HepG2 (cell line): Measurements from ENCODE around the gene CCNYL1. TPM values are rescaled to one million over a fixed set of nuclear protein-coding genes. Genes with fewer than 3 reads are reported as not detected.

ENCODE experiments used
- NR2F1 ChIP-seq, 2 experiments: fragments of 450-650 bp in 1 of 2; formaldehyde crosslinking in 1 of 2; IDR thresholded peaks; 2 replicates each; pipeline versions ENCODE4 v1.5.0 to v1.6.1; 2016 to 2020; ENCODE audit warnings: mild to moderate bottlenecking in 1 of 2, missing compliant biosample characterization in 1 of 2, missing genetic modification reagents in 1 of 2, moderate library complexity in 1 of 2
- SMAD9 ChIP-seq: sonication (generic); formaldehyde crosslinking; IDR thresholded peaks from 2 replicates; pipeline ENCODE4 v1.5.1; 2020; ENCODE audit warnings: mild to moderate bottlenecking, missing genetic modification reagents
- SRSF4 ChIP-seq: fragments of 200-400 bp; formaldehyde crosslinking; IDR thresholded peaks from one replicate; pipeline ENCODE4 v1.6.1; 2018; ENCODE audit warnings: mild to moderate bottlenecking, low read depth, low read length, moderate library complexity; ENCODE audit not compliant: poor library complexity, severe bottlenecking
- polyA plus RNA-seq, 8 experiments: library from polyadenylated mRNA; depleted of rRNA in 3 of 8; stranded (reverse) in 7 of 8; unstranded in 1 of 8; fragments of >200 nt; fragmentation: Illumina TruSeq in 4 of 8; extraction: Trizol in 4 of 8; gene quantifications; 2 replicates each; pipeline versions ENCODE4 v1.2.1 to v1.2.3, GENCODE V29; 2011 to 2016; ENCODE audit warnings: low read depth in 4 of 8, missing spikeins in 1 of 8, mixed read lengths in 1 of 8; ENCODE audit not compliant: insufficient read depth in 1 of 8
- total RNA-seq, 5 experiments: library from RNA; depleted of rRNA; stranded (reverse); fragments of >200 nt; fragmentation: Illumina TruSeq; extraction: Trizol; gene quantifications; 2 replicates each; pipeline ENCODE4 v1.2.3, GENCODE V29; 2016; ENCODE audit warnings: low read depth in 1 of 5
- TF ChIP-seq, protein P1 (sequence below): sonication (generic); formaldehyde crosslinking; conservative IDR thresholded peaks from 2 replicates; pipeline ENCODE4 v1.8.0; 2022; ENCODE audit warnings: mild to moderate bottlenecking, moderate library complexity, missing genetic modification reagents
- TF ChIP-seq, protein P2 (sequence below): sonication (generic); IDR thresholded peaks from 2 replicates; pipeline ENCODE4 v1.6.1; 2016; ENCODE audit warnings: low read depth, borderline replicate concordance
- TF ChIP-seq, protein P3 (sequence below): sonication (generic); formaldehyde crosslinking; IDR thresholded peaks from 2 replicates; pipeline ENCODE4 v1.8.0; 2022; ENCODE audit warnings: missing genetic modification reagents, mild to moderate bottlenecking, borderline replicate concordance
- TF ChIP-seq, protein P4 (sequence below): sonication (generic); formaldehyde crosslinking; conservative IDR thresholded peaks from 2 replicates; pipeline ENCODE4 v1.4.0; 2020; ENCODE audit warnings: missing genetic modification reagents

CCNYL1 gene
- total and polyA plus RNA-seq, 2 of the 13 experiments (the other 11 are each of a cell fraction or from before 2014, with no cell fraction given), result 12.5 to 16.2 TPM

DNA sequence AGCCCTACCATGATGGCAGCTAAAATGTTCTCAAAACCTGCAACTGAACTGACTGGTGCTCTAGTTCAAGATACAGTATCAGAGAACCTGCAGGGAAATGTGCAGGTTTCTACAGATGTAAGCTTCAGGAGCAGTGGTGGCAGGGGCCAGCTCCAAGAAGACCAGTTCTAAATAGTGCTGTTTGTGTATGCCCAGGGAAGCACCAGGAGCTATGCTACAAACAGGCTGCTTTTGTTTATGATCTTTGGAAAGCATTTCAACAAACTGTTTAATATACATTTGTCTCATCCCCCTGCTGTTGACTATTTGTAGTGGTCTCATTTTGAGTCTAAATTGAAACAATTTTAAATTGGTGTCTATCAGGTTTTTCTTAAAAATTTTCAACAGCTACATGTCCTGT is 37.6 kb downstream of the CCNYL1 start (continued):
- TF ChIP-seq, protein P1, sequence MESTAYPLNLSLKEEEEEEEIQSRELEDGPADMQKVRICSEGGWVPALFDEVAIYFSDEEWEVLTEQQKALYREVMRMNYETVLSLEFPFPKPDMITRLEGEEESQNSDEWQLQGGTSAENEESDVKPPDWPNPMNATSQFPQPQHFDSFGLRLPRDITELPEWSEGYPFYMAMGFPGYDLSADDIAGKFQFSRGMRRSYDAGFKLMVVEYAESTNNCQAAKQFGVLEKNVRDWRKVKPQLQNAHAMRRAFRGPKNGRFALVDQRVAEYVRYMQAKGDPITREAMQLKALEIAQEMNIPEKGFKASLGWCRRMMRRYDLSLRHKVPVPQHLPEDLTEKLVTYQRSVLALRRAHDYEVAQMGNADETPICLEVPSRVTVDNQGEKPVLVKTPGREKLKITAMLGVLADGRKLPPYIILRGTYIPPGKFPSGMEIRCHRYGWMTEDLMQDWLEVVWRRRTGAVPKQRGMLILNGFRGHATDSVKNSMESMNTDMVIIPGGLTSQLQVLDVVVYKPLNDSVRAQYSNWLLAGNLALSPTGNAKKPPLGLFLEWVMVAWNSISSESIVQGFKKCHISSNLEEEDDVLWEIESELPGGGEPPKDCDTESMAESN (CRISPR knock-in tag), result no peak
- TF ChIP-seq, protein P2, sequence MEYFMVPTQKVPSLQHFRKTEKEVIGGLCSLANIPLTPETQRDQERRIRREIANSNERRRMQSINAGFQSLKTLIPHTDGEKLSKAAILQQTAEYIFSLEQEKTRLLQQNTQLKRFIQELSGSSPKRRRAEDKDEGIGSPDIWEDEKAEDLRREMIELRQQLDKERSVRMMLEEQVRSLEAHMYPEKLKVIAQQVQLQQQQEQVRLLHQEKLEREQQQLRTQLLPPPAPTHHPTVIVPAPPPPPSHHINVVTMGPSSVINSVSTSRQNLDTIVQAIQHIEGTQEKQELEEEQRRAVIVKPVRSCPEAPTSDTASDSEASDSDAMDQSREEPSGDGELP, result no peak
- TF ChIP-seq, protein P3, sequence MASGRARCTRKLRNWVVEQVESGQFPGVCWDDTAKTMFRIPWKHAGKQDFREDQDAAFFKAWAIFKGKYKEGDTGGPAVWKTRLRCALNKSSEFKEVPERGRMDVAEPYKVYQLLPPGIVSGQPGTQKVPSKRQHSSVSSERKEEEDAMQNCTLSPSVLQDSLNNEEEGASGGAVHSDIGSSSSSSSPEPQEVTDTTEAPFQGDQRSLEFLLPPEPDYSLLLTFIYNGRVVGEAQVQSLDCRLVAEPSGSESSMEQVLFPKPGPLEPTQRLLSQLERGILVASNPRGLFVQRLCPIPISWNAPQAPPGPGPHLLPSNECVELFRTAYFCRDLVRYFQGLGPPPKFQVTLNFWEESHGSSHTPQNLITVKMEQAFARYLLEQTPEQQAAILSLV, result no peak
- TF ChIP-seq NR2F1 (CRISPR knock-in tag; IDR thresholded peaks at IDR 0.05), result no peak
- no peak for TF ChIP-seq SMAD9 (CRISPR knock-in tag)
- no peak for TF ChIP-seq SRSF4
- TF ChIP-seq, protein P4, sequence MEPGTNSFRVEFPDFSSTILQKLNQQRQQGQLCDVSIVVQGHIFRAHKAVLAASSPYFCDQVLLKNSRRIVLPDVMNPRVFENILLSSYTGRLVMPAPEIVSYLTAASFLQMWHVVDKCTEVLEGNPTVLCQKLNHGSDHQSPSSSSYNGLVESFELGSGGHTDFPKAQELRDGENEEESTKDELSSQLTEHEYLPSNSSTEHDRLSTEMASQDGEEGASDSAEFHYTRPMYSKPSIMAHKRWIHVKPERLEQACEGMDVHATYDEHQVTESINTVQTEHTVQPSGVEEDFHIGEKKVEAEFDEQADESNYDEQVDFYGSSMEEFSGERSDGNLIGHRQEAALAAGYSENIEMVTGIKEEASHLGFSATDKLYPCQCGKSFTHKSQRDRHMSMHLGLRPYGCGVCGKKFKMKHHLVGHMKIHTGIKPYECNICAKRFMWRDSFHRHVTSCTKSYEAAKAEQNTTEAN (CRISPR knock-in tag), result no peak
